ENCODE data around the gene PSMB7. TPM values are rescaled to one million over a fixed set of nuclear protein-coding genes. Genes with fewer than 3 reads are reported as not detected.

PSMB7 gene
- total and polyA plus RNA-seq, 2 of the 13 experiments (the other 11 are each of a cell fraction or from before 2014, with no cell fraction given) = 259 to 291 TPM

- TF ChIP-seq HNF1B (CRISPR knock-in tag; IDR thresholded peaks at IDR 0.05) = peak; percentile 51
- peak; percentile 48 for TF ChIP-seq TEAD3 (CRISPR knock-in tag; optimal IDR thresholded peaks at IDR 0.05; ENCODE audit: borderline replicate concordance)
- TF ChIP-seq, protein P1, sequence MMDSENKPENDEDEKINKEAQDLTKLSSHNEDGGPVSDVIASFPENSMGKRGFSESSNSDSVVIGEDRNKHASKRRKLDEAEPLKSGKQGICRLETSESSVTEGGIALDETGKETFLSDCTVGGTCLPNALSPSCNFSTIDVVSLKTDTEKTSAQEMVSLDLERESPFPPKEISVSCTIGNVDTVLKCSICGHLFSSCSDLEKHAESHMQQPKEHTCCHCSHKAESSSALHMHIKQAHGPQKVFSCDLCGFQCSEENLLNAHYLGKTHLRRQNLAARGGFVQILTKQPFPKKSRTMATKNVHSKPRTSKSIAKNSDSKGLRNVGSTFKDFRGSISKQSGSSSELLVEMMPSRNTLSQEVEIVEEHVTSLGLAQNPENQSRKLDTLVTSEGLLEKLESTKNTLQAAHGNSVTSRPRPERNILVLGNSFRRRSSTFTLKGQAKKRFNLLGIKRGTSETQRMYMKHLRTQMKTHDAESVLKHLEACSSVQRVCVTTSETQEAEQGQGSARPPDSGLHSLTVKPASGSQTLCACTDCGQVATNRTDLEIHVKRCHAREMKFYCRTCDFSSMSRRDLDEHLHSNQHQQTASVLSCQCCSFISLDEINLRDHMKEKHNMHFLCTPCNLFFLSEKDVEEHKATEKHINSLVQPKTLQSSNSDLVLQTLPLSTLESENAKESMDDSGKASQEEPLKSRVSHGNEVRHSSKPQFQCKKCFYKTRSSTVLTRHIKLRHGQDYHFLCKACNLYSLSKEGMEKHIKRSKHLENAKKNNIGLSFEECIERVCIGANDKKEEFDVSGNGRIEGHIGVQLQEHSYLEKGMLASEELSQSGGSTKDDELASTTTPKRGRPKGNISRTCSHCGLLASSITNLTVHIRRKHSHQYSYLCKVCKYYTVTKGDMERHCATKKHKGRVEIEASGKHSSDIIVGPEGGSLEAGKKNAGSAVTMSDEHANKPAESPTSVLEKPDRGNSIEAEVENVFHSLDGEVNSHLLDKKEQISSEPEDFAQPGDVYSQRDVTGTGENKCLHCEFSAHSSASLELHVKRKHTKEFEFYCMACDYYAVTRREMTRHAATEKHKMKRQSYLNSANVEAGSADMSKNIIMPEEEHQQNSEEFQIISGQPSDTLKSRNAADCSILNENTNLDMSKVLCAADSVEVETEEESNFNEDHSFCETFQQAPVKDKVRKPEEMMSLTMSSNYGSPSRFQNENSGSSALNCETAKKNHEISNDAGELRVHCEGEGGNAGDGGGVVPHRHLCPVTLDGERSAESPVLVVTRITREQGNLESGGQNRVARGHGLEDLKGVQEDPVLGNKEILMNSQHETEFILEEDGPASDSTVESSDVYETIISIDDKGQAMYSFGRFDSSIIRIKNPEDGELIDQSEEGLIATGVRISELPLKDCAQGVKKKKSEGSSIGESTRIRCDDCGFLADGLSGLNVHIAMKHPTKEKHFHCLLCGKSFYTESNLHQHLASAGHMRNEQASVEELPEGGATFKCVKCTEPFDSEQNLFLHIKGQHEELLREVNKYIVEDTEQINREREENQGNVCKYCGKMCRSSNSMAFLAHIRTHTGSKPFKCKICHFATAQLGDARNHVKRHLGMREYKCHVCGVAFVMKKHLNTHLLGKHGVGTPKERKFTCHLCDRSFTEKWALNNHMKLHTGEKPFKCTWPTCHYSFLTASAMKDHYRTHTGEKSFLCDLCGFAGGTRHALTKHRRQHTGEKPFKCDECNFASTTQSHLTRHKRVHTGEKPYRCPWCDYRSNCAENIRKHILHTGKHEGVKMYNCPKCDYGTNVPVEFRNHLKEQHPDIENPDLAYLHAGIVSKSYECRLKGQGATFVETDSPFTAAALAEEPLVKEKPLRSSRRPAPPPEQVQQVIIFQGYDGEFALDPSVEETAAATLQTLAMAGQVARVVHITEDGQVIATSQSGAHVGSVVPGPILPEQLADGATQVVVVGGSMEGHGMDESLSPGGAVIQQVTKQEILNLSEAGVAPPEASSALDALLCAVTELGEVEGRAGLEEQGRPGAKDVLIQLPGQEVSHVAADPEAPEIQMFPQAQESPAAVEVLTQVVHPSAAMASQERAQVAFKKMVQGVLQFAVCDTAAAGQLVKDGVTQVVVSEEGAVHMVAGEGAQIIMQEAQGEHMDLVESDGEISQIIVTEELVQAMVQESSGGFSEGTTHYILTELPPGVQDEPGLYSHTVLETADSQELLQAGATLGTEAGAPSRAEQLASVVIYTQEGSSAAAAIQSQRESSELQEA (CRISPR knock-in tag; IDR thresholded peaks at IDR 0.05; ENCODE audit: not compliant biosample characterization) = peak; percentile 56
- TF ChIP-seq SPEN (CRISPR knock-in tag; IDR thresholded peaks at IDR 0.05; ENCODE audit: low read depth) = peak; percentile 80
- TF ChIP-seq ZHX2 (IDR thresholded peaks at IDR 0.05; ENCODE audit: low read depth) = peak; percentile 74
- no peak for TF ChIP-seq ZHX2 (CRISPR knock-in tag; IDR thresholded peaks at IDR 0.05; ENCODE audit: borderline replicate concordance)
- TF ChIP-seq HOXA7 (CRISPR knock-in tag; IDR thresholded peaks at IDR 0.05) = no peak
- TF ChIP-seq NCOA1 (CRISPR knock-in tag; IDR thresholded peaks at IDR 0.05) = 0 out of 2 replicates have a peak, but pooled peaks have one; percentile 16
- TF ChIP-seq ZSCAN9 (CRISPR knock-in tag; IDR thresholded peaks at IDR 0.05; ENCODE audit: borderline replicate concordance) = peak; percentile 61; the same call in 1 of the 2 replicates
- TF ChIP-seq, protein P2, sequence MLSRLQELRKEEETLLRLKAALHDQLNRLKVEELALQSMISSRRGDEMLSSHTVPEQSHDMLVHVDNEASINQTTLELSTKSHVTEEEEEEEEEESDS (CRISPR knock-in tag; IDR thresholded peaks at IDR 0.05; ENCODE audit: borderline replicate concordance) = no peak
- peak; percentile 76 for TF ChIP-seq PHF5A (CRISPR knock-in tag; IDR thresholded peaks at IDR 0.05; ENCODE audit: low read depth, unreplicated experiment)
- peak; percentile 75 for TF ChIP-seq ZNF317 (CRISPR knock-in tag; IDR thresholded peaks at IDR 0.05)
- TF ChIP-seq ATRX (CRISPR knock-in tag; IDR thresholded peaks at IDR 0.05; ENCODE audit: borderline replicate concordance) = no peak
Measured at GRCh38 chr9:124415102-124415851, at the start of gene PSMB7 (continued).
